B cell (primary cell): Measurements from ENCODE around the gene VWA5B2. TPM values are rescaled to one million over a fixed set of nuclear protein-coding genes. Genes with fewer than 3 reads are reported as not detected.

Experiments
- ATAC-seq: fragments of 200-7000 bp; cut with Tn5 transposase; one replicate; pipeline ENCODE4 v1.10.0; 2021; ENCODE audit warnings: low read depth, mild to moderate bottlenecking, moderate number of reproducible peaks, moderate library complexity
- CTCF ChIA-PET: fragments of 350-600 bp; sonication (Branson Sonifier 250); formaldehyde crosslinking; loops from one replicate; lab custom pipeline; 2021; ENCODE audit warnings: antibody characterized with exemption, inconsistent platforms; lab: Charles Lee
- POLR2A ChIA-PET: fragments of 350-600 bp; sonication (Branson Sonifier 250); formaldehyde crosslinking; loops from one replicate; lab custom pipeline; 2021; ENCODE audit warnings: antibody characterized with exemption; lab: Charles Lee
- DNase-seq: peaks from one replicate; pipeline ENCODE4 v3.0.0; 2013
- H2AFZ ChIP-seq: 2 replicates; pipeline ENCODE4 v1.6.1; 2012; ENCODE audit warnings: mild to moderate bottlenecking, low read depth, low read length; ENCODE audit not compliant: insufficient read depth, poor library complexity, severe bottlenecking
- H3K27ac ChIP-seq, 2 donors: 1 replicate in 1 of 2; 2 replicates in 1 of 2; pipeline ENCODE4 v1.5.1; 2012 to 2013; ENCODE audit warnings: low read length in 2 of 2, mild to moderate bottlenecking in 2 of 2, moderate library complexity in 1 of 2
- H3K27me3 ChIP-seq, 4 experiments: fragments of 200-600 bp in 1 of 4; sonication (generic) in 1 of 4; replicated peaks in 1 of 4; 1 replicate in 2 of 4; 2 replicates in 2 of 4; pipeline versions ENCODE4 v1.6.1 to v1.7.0; 2013 to 2016; ENCODE audit warnings: low read length in 3 of 4, mild to moderate bottlenecking in 2 of 4, mixed read lengths in 1 of 4, moderate library complexity in 1 of 4; ENCODE audit not compliant: insufficient read depth in 4 of 4, control insufficient read depth in 3 of 4; ENCODE audit errors: control extremely low read depth in 1 of 4
- H3K36me3 ChIP-seq, 2 experiments: replicated peaks in 1 of 2; 1 replicate in 1 of 2; 2 replicates in 1 of 2; pipeline versions ENCODE4 v1.6.1 to v1.7.1; 2013; ENCODE audit warnings: low read length in 1 of 2; ENCODE audit not compliant: insufficient read depth in 2 of 2, control insufficient read depth in 1 of 2; ENCODE audit errors: control extremely low read depth in 1 of 2, extremely low read depth in 1 of 2
- H3K4me1 ChIP-seq, 2 donors: fragments of 200-600 bp in 1 of 2; sonication (generic) in 1 of 2; 1 replicate in 1 of 2; 2 replicates in 1 of 2; pipeline versions ENCODE4 v1.5.1 to v1.6.1; 2013 to 2017; ENCODE audit warnings: low read length in 2 of 2; ENCODE audit not compliant: control insufficient read depth in 2 of 2, insufficient read depth in 2 of 2
- H3K4me2 ChIP-seq: replicated peaks from 2 replicates; pipeline ENCODE3; 2012; ENCODE audit warnings: mild to moderate bottlenecking, low read depth, low read length; ENCODE audit not compliant: poor library complexity, severe bottlenecking
- H3K4me3 ChIP-seq, 5 experiments: fragments of 200-600 bp in 1 of 5; sonication (generic) in 1 of 5; 1 replicate in 3 of 5; 2 replicates in 2 of 5; pipeline versions ENCODE4 v1.5.1 to v1.7.0; 2011 to 2016; ENCODE audit warnings: low read length in 4 of 5, mild to moderate bottlenecking in 4 of 5, low read depth in 2 of 5, control low read depth in 1 of 5, moderate library complexity in 1 of 5; ENCODE audit not compliant: insufficient read depth in 1 of 5; ENCODE audit errors: control extremely low read depth in 1 of 5, extremely low read depth in 1 of 5
- H3K79me2 ChIP-seq: fragments of 200-600 bp; sonication (generic); one replicate; pipeline ENCODE4 v1.6.0; 2016; ENCODE audit warnings: low read length; ENCODE audit not compliant: control insufficient read depth, insufficient read depth
- H3K9ac ChIP-seq: fragments of 200-600 bp; sonication (generic); 2 replicates; pipeline ENCODE4 v1.6.1; 2017; ENCODE audit warnings: mild to moderate bottlenecking, low read length, moderate library complexity
- H3K9me3 ChIP-seq, 3 donors: one replicate each; pipeline versions ENCODE4 v1.6.1 to v1.7.1; 2013; ENCODE audit warnings: low read length in 2 of 3; ENCODE audit not compliant: control insufficient read depth in 2 of 3, insufficient read depth in 1 of 3; ENCODE audit errors: control extremely low read depth in 1 of 3
- H4K20me1 ChIP-seq: 2 replicates; pipeline ENCODE4 v1.6.0; 2012; ENCODE audit warnings: mild to moderate bottlenecking, low read length; ENCODE audit not compliant: insufficient read depth, control insufficient read depth, poor library complexity, severe bottlenecking
- H3K27ac Mint-ChIP-seq: one replicate; pipeline ENCODE4 v1.8.0; 2021; ENCODE audit warnings: mixed read lengths
- H3K27me3 Mint-ChIP-seq: one replicate; pipeline ENCODE4 v1.8.0; 2021; ENCODE audit warnings: mixed read lengths
- H3K4me1 Mint-ChIP-seq: one replicate; pipeline ENCODE4 v1.8.0; 2021; ENCODE audit warnings: mixed read lengths
- H3K4me3 Mint-ChIP-seq: one replicate; pipeline ENCODE4 v1.8.0; 2021; ENCODE audit warnings: mixed read lengths
- H3K9me3 Mint-ChIP-seq: one replicate; pipeline ENCODE4 v1.8.0; 2022; ENCODE audit warnings: mixed read lengths; ENCODE audit not compliant: insufficient read depth
- EZH2 ChIP-seq: IDR thresholded peaks from 2 replicates; pipeline ENCODE4 v1.6.1; 2012; ENCODE audit warnings: borderline replicate concordance, low read depth, mild to moderate bottlenecking, moderate library complexity, low read length; ENCODE audit not compliant: insufficient read depth, poor library complexity, severe bottlenecking
- WGBS: methylation state at CpG from one replicate; pipeline ENCODE4 v1.1.5; 2013; ENCODE audit warnings: missing lambda C conversion rate; ENCODE audit not compliant: insufficient coverage; 5-methylcytosine and 5-hydroxymethylcytosine counted together
- intact Hi-C: fragments of 100-400 bp; cut with micrococcal nuclease; formaldehyde crosslinking; loops from one replicate; pipeline ENCODE4 v1.10.0; 2022
- polyA plus RNA-seq: library from polyadenylated mRNA; depleted of rRNA; stranded (reverse); fragments of >200 nt; gene quantifications from 2 replicates; pipeline ENCODE4 v1.2.3, GENCODE V29; 2012
- total RNA-seq, 2 donors: library from RNA; stranded (reverse); fragments of 120-200 nt in 1 of 2; gene quantifications; 1 replicate in 1 of 2; 2 replicates in 1 of 2; pipeline versions ENCODE4 v1.2.3 to v1.2.4, GENCODE V29; 2013 to 2022
- TF ChIP-seq, protein P1 (sequence below): fragments of 200-600 bp; IDR thresholded peaks from one replicate; pipeline ENCODE4 v1.8.0; 2022; ENCODE audit warnings: antibody characterized with exemption, mild to moderate bottlenecking

Gene VWA5B2
- total and polyA plus RNA-seq, 2 donors (not counting 1 experiment from before 2014, with no cell fraction given): 0.10 to 0.37 TPM

DNA sequence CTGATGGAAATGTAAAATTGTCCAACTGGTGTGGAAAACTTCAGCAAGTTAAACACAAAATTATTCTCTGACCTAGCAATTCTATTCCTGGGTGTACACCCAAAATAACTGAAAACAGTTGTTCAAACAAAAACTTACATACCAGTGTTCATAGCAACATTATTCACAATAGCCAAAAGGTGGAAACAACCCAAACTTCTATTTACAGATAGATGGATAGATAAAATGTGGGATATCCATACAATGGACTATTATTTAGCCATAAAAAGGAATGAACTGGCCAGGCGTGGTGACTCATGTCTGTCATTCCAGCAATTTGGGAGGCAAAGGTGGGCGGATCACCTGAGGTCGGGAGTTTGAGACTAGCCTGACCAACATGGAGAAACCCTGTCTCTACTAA is 6.9 kb upstream of the VWA5B2 start:
- WGBS: 90% methylated on average over 2 of the region's 3 CpGs
- no peak overlapping the region for H2AFZ ChIP-seq
- Mint-ChIP-seq H3K27ac (no peak overlapping the region), H3K4me1 (no peaks in the 10 kb centered on the region), H3K9me3 (no peaks in the 10 kb centered on the region), H3K27me3 (peaks cover 27% of the 10 kb centered on the region), H3K4me3 (no peak overlapping the region)
- TF ChIP-seq EZH2: no peak
- TF ChIP-seq, protein P1, sequence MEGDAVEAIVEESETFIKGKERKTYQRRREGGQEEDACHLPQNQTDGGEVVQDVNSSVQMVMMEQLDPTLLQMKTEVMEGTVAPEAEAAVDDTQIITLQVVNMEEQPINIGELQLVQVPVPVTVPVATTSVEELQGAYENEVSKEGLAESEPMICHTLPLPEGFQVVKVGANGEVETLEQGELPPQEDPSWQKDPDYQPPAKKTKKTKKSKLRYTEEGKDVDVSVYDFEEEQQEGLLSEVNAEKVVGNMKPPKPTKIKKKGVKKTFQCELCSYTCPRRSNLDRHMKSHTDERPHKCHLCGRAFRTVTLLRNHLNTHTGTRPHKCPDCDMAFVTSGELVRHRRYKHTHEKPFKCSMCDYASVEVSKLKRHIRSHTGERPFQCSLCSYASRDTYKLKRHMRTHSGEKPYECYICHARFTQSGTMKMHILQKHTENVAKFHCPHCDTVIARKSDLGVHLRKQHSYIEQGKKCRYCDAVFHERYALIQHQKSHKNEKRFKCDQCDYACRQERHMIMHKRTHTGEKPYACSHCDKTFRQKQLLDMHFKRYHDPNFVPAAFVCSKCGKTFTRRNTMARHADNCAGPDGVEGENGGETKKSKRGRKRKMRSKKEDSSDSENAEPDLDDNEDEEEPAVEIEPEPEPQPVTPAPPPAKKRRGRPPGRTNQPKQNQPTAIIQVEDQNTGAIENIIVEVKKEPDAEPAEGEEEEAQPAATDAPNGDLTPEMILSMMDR: no peak
- no peaks in the 10 kb centered on the region for H4K20me1 ChIP-seq
- H3K27me3 ChIP-seq: peaks cover 0 to 25% (median 9%) of the 10 kb centered on the region in 4 experiments
- DNase-seq: no peak
- H3K4me2 ChIP-seq: no peak overlapping the region
- no peak overlapping the region for H3K4me3 ChIP-seq
- H3K79me2 ChIP-seq: no peaks in the 10 kb centered on the region
- ChIA-PET POLR2A (no interaction called here), CTCF (interaction anchor here (0.9 kb wide), 1 partner anchor 31 kb away, joined by 3 read pairs; no protein-coding TSS in a partner anchor)
- intact Hi-C loops: no loop called here
- no peak overlapping the region for H3K27ac ChIP-seq
- no peaks in the 10 kb centered on the region for H3K4me1 ChIP-seq
- no peaks in the 10 kb centered on the region for H3K9me3 ChIP-seq
- H3K9ac ChIP-seq: no peak overlapping the region
- no peak for ATAC-seq
- H3K36me3 ChIP-seq: no peaks in the 10 kb centered on the region

DNA sequence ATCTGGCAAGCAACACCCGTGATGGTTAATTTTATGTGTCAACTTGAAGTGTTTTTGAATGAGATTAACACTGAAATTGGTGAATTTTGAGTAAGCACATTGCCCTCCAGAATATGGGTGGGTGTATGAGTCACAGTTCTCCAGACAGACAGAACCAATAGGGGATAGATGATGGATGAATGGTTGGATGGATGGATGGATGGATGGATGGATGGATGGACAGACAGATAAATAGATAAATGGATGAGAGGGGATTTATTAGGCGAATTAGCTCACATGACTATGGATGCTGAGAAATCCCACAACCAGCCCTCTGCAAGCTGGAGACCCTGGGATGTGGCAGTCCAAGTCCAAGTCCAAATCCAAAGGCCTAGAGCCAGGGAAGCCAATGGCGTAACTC is 5.4 kb upstream of the VWA5B2 start:
- TF ChIP-seq, protein P1: no peak
- TF ChIP-seq EZH2: no peak
- DNase-seq: no peak
- no peaks in the 10 kb centered on the region for H3K9me3 Mint-ChIP-seq
- Histone ChIP-seq H3K4me2 (no peak overlapping the region), H3K27me3 (peaks cover 0 to 35% (median 15%) of the 10 kb centered on the region in 4 experiments), H3K9ac (no peak overlapping the region), H3K27ac (no peak overlapping the region), H3K9me3 (no peaks in the 10 kb centered on the region), H3K4me1 (peaks cover 4 to 5% of the 10 kb centered on the region in 2 donors), H2AFZ (no peak overlapping the region), H3K79me2 (no peaks in the 10 kb centered on the region), H3K4me3 (no peak overlapping the region), H4K20me1 (no peaks in the 10 kb centered on the region), H3K36me3 (no peaks in the 10 kb centered on the region)
- POLR2A ChIA-PET: no interaction called here
- ATAC-seq: no peak
- H3K4me3 Mint-ChIP-seq: no peak overlapping the region
- peaks cover 7% of the 10 kb centered on the region for H3K4me1 Mint-ChIP-seq
- CTCF ChIA-PET: no interaction called here
- peaks cover 35% of the 10 kb centered on the region for H3K27me3 Mint-ChIP-seq
- 67% methylated on average over 2 of the region's 3 CpGs for WGBS
- intact Hi-C loops: no loop called here
- H3K27ac Mint-ChIP-seq: no peak overlapping the region
